T-helper 2 cell treated with Interferon-gamma antibody and Interleukin-4, amounts not matched to agents 5 μg/mL and 100 μg/mL, for 36 hours (primary cell): ENCODE results near the gene SDK1.
"Not testable (repeated sequence)": the region's sequence is repeated elsewhere in the genome, so short reads cannot be mapped to it uniquely, and the experiment has no call there.

ENCODE experiments used
- DNase-seq: peaks from one replicate; pipeline ENCODE4 v3.0.0; 2021; ENCODE audit warnings: low spot score
- H3K27ac Mint-ChIP-seq: one replicate; pipeline ENCODE4 v1.8.0; 2021; ENCODE audit warnings: mild to moderate bottlenecking, mixed read lengths
- H3K27me3 Mint-ChIP-seq: one replicate; pipeline ENCODE4 v1.8.0; 2021; ENCODE audit warnings: low read depth, mixed read lengths
- H3K36me3 Mint-ChIP-seq: one replicate; pipeline ENCODE4 v1.8.0; 2021; ENCODE audit warnings: low read depth, mixed read lengths
- H3K4me1 Mint-ChIP-seq: one replicate; pipeline ENCODE4 v1.8.0; 2021; ENCODE audit warnings: low read depth, mixed read lengths
- H3K4me3 Mint-ChIP-seq: one replicate; pipeline ENCODE4 v1.8.0; 2022; ENCODE audit warnings: mild to moderate bottlenecking, moderate library complexity, mixed read lengths
- H3K9me3 Mint-ChIP-seq: one replicate; pipeline ENCODE4 v1.8.0; 2021; ENCODE audit warnings: mixed read lengths

SDK1 gene

GRCh38 chr7:3578399-3578798, 277.3 kb downstream of the SDK1 start:
- H3K4me3 Mint-ChIP-seq: no peak overlapping the region
- no peaks in the 10 kb centered on the region for H3K4me1 Mint-ChIP-seq

GRCh38 chr7:3579638-3580219, 278.7 kb downstream of the SDK1 start:
- no peaks in the 10 kb centered on the region for H3K4me1 Mint-ChIP-seq
- no peaks in the 10 kb centered on the region for H3K27me3 Mint-ChIP-seq
- H3K27ac Mint-ChIP-seq: no peak overlapping the region
- H3K9me3 Mint-ChIP-seq: peaks cover 23% of the 10 kb centered on the region
- H3K4me3 Mint-ChIP-seq: no peak overlapping the region
- no peaks in the 10 kb centered on the region for H3K36me3 Mint-ChIP-seq
- DNase-seq: no peak

More at GRCh38 chr7:3578399-3578798, 277.3 kb downstream of the SDK1 start:
- DNase-seq: no peak
- H3K27ac Mint-ChIP-seq: no peak overlapping the region
- peaks cover 23% of the 10 kb centered on the region for H3K9me3 Mint-ChIP-seq
- H3K36me3 Mint-ChIP-seq: no peaks in the 10 kb centered on the region
- H3K27me3 Mint-ChIP-seq: no peaks in the 10 kb centered on the region

- not testable (repeated sequence) for DNase-seq, H3K27me3 Mint-ChIP-seq, H3K4me1 Mint-ChIP-seq, H3K36me3 Mint-ChIP-seq, H3K27ac Mint-ChIP-seq, H3K4me3 Mint-ChIP-seq
- H3K9me3 Mint-ChIP-seq: peaks cover 23% of the 10 kb centered on the region
Observed at GRCh38 chr7:3582145-3582544, 281.1 kb downstream of the SDK1 start.

- Mint-ChIP-seq H3K27me3 (no peaks in the 10 kb centered on the region), H3K9me3 (no peaks in the 10 kb centered on the region), H3K27ac (no peak overlapping the region)
Observed at GRCh38 chr7:3585826-3586225, 284.8 kb downstream of the SDK1 start.

GRCh38 chr7:3588341-3588740, 287.3 kb downstream of the SDK1 start:
- Mint-ChIP-seq H3K4me1 (no peaks in the 10 kb centered on the region), H3K9me3 (no peaks in the 10 kb centered on the region), H3K36me3 (no peaks in the 10 kb centered on the region), H3K4me3 (no peak overlapping the region), H3K27ac (no peak overlapping the region), H3K27me3 (no peaks in the 10 kb centered on the region)
- DNase-seq: no peak

More at GRCh38 chr7:3585826-3586225, 284.8 kb downstream of the SDK1 start:
- H3K4me1 Mint-ChIP-seq: no peaks in the 10 kb centered on the region
- DNase-seq: no peak
- no peaks in the 10 kb centered on the region for H3K36me3 Mint-ChIP-seq
- H3K4me3 Mint-ChIP-seq: no peak overlapping the region

GRCh38 chr7:3589752-3590151, 288.7 kb downstream of the SDK1 start:
- H3K27ac Mint-ChIP-seq: no peak overlapping the region

GRCh38 chr7:3591219-3591618, 290.2 kb downstream of the SDK1 start:
- no peak for DNase-seq
- no peak overlapping the region for H3K4me3 Mint-ChIP-seq

More at GRCh38 chr7:3589752-3590151, 288.7 kb downstream of the SDK1 start:
- H3K9me3 Mint-ChIP-seq: no peaks in the 10 kb centered on the region
- no peaks in the 10 kb centered on the region for H3K4me1 Mint-ChIP-seq
- DNase-seq: no peak
- H3K36me3 Mint-ChIP-seq: no peaks in the 10 kb centered on the region
- H3K4me3 Mint-ChIP-seq: no peak overlapping the region
- H3K27me3 Mint-ChIP-seq: no peaks in the 10 kb centered on the region

GRCh38 chr7:3591944-3592343, 290.9 kb downstream of the SDK1 start:
- Mint-ChIP-seq H3K27me3 (no peaks in the 10 kb centered on the region), H3K36me3 (no peaks in the 10 kb centered on the region), H3K9me3 (no peaks in the 10 kb centered on the region), H3K4me3 (no peak overlapping the region), H3K4me1 (no peaks in the 10 kb centered on the region), H3K27ac (no peak overlapping the region)
- no peak for DNase-seq

More at GRCh38 chr7:3591219-3591618, 290.2 kb downstream of the SDK1 start:
- Mint-ChIP-seq H3K27ac (no peak overlapping the region), H3K27me3 (no peaks in the 10 kb centered on the region), H3K4me1 (no peaks in the 10 kb centered on the region), H3K36me3 (no peaks in the 10 kb centered on the region), H3K9me3 (no peaks in the 10 kb centered on the region)

GRCh38 chr7:3592401-3593134, 291.5 kb downstream of the SDK1 start:
- H3K9me3 Mint-ChIP-seq: no peaks in the 10 kb centered on the region
- no peaks in the 10 kb centered on the region for H3K36me3 Mint-ChIP-seq
- DNase-seq: no peak
- H3K27me3 Mint-ChIP-seq: no peaks in the 10 kb centered on the region
- no peak overlapping the region for H3K4me3 Mint-ChIP-seq
- no peak overlapping the region for H3K27ac Mint-ChIP-seq
- no peaks in the 10 kb centered on the region for H3K4me1 Mint-ChIP-seq

GRCh38 chr7:3594901-3595300, 293.8 kb downstream of the SDK1 start:
- no peak overlapping the region for H3K27ac Mint-ChIP-seq
- no peaks in the 10 kb centered on the region for H3K9me3 Mint-ChIP-seq
- no peak overlapping the region for H3K4me3 Mint-ChIP-seq
- DNase-seq: no peak
- no peaks in the 10 kb centered on the region for H3K27me3 Mint-ChIP-seq
- H3K36me3 Mint-ChIP-seq: no peaks in the 10 kb centered on the region
- H3K4me1 Mint-ChIP-seq: no peaks in the 10 kb centered on the region

GRCh38 chr7:3598854-3599253, 297.8 kb downstream of the SDK1 start:
- H3K4me3 Mint-ChIP-seq: no peak overlapping the region
- no peaks in the 10 kb centered on the region for H3K27me3 Mint-ChIP-seq
- no peak overlapping the region for H3K27ac Mint-ChIP-seq
- no peak for DNase-seq
- H3K9me3 Mint-ChIP-seq: no peaks in the 10 kb centered on the region
- H3K4me1 Mint-ChIP-seq: no peaks in the 10 kb centered on the region
- H3K36me3 Mint-ChIP-seq: no peaks in the 10 kb centered on the region

- Mint-ChIP-seq H3K4me3 (no peak overlapping the region), H3K27me3 (no peaks in the 10 kb centered on the region), H3K27ac (no peak overlapping the region), H3K36me3 (no peaks in the 10 kb centered on the region), H3K4me1 (no peaks in the 10 kb centered on the region), H3K9me3 (peaks cover 3% of the 10 kb centered on the region)
- no peak for DNase-seq
Observed at GRCh38 chr7:3605222-3605621, 304.2 kb downstream of the SDK1 start.

- Mint-ChIP-seq H3K4me1 (no peaks in the 10 kb centered on the region), H3K27me3 (no peaks in the 10 kb centered on the region), H3K27ac (no peak overlapping the region), H3K4me3 (no peak overlapping the region), H3K9me3 (peaks cover 3% of the 10 kb centered on the region), H3K36me3 (no peaks in the 10 kb centered on the region)
- no peak for DNase-seq
Observed at GRCh38 chr7:3606436-3606835, 305.4 kb downstream of the SDK1 start.

GRCh38 chr7:3607847-3608246, 306.8 kb downstream of the SDK1 start:
- DNase-seq: no peak
- Mint-ChIP-seq H3K36me3 (no peaks in the 10 kb centered on the region), H3K4me3 (no peak overlapping the region), H3K27ac (no peak overlapping the region), H3K4me1 (no peaks in the 10 kb centered on the region), H3K9me3 (peaks cover 3% of the 10 kb centered on the region), H3K27me3 (no peaks in the 10 kb centered on the region)

- H3K27me3 Mint-ChIP-seq: no peaks in the 10 kb centered on the region
- H3K27ac Mint-ChIP-seq: no peak overlapping the region
- H3K9me3 Mint-ChIP-seq: no peaks in the 10 kb centered on the region
- no peaks in the 10 kb centered on the region for H3K4me1 Mint-ChIP-seq
- no peak for DNase-seq
- no peak overlapping the region for H3K4me3 Mint-ChIP-seq
- H3K36me3 Mint-ChIP-seq: no peaks in the 10 kb centered on the region
Observed at GRCh38 chr7:3616306-3616705, 315.3 kb downstream of the SDK1 start.
